ENCODE results near the gene BORCS5.
"Not testable (repeated sequence)": the region's sequence is repeated elsewhere in the genome, so short reads cannot be mapped to it uniquely, and the experiment has no call there.

The BORCS5 gene

DNA sequence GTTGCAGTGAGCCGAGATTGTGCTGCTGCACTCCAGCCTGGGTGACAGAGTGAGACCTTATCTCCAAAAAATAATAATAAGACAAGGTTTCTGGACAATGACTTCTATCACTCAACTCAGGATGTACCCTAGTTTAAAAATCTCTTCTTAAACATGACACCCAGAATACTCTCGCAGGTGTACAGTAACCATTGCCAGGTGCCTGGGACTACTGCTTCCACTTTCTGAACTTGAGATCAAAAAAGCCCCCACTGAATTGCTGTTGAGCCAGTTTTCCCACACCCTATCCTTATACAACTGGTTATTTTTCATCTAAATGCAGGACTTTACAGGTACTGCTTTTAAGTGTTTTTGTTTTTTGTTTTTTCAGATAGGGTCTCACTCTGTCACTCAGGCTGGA, 36.3 kb downstream of the BORCS5 start:
- DNase-seq (ENCODE audit: low read depth), result no peak

DNA sequence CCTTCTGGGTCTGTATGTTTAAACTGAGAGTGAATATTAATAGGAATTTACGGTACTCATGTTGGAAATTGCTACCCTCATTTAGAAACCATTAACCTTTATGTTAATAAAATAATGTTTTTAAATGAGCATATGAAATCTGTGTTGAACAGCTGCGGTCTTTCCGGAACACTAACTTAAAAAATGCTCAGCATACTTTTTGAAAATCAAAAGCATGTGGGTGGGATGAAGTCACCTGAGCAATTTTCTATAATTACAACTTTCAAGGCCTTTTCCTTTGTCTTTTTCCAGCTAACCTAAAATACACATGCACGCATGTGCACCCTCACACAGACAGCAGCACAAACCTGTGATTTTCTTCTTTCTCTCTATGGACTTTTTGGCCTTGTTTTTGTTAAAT, 39.8 kb downstream of the BORCS5 start:
- DNase-seq (ENCODE audit: low read depth), result no peak

DNA sequence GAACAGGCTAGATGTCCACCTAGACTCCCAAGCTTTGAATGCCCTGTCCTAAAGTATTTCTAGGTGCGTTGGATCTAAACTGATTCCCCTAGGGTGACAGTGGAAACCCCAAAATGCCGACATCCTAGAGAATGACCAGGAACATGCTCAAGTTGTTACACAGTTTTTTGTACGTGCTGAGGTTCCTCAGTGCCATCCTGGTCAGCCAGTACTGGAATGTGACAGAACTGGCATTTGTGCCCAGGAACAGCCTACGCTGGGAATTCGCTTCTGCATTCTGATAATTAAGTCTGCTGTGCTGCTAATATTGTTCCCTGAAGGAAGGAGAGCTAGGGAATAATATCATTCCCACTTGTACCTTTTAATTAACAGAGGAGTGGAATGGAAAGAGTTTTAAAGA, 40.3 kb downstream of the BORCS5 start:
- no peak for DNase-seq (ENCODE audit: low read depth)

DNA sequence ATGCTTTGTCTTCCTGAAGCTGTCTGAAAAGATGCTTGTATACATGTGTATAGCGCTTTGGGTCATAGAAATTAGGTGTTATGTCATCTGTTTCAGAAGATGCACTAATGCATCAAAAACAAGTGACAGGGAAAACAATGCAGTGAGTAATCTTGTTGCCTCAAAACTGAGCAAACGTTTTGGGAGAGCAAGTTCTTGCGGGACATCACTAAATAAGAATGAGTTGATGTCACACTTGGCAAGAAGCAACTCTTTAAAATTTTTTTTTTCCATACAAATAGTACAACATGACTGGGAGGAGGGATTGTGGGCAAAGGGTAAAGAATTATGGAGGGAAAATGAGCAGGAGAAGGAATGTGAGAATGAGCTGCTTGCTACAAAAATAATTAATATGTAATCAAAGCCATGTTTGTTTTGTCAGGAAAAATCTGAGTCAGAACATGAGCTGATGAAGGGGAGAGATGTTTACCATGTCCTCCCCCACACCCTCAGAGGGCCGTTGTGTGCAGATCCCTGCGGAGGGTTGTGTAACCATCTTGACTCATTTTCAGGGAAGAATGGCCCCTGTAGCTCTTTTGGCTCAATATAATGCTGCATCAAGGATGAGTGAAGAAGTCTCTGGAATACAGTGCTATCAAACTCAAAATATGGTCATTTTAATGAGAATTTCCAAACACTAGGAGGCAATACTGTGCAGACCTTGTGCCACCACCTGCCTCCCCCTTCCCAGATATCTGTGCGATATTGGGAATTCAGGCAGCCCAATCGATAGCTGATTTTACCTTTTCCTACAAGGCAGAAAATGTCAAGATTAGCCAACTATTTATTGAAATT, 41.4 kb downstream of the BORCS5 start:
- DNase-seq (ENCODE audit: low read depth), result no peak

DNA sequence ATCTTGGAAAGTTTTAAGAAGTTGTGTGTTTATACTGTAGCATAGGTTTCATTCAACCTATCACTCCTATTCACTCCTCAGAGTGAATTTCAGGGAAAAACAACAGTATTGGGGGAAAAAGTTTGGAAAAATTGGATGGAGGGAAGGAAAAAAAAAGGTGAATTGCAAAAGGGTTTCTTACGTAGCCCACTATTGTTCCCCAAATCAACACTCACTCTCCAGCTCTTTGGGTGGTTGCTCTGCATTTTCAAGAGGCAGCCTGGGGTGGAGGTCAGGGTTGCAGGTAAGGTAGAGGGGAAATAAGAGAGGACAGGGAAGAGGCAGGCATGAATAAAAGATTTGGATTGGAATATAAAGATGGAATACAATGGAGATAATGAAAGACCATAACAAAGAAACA, 42.3 kb downstream of the BORCS5 start:
- no peak for DNase-seq (ENCODE audit: low read depth)

DNA sequence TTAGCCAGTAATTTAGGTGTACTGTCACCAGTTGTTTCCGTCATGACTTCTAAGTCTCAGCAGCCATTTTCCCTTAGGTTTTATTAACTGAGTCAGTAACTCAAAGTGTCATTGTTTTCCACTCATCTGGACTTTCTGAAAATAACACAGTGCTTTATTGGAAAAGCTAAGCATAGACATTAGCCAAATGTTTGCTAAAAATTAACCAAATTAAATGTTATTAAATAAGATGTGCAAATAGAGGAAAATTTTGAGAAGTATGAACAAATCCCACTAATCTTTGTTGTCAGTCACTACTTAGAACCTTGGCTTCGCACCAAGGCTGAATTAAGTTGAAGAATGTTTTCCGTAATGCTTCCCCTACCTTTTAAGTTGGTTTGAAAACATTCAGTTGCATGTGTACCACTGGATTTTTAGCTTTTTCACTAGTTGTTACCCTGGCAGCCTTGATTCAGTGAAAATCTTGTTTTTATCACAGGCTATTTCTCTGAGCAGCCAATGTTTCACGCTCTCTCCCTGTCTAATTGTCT, 43.0 kb downstream of the BORCS5 start:
- DNase-seq (ENCODE audit: low read depth), result no peak

DNA sequence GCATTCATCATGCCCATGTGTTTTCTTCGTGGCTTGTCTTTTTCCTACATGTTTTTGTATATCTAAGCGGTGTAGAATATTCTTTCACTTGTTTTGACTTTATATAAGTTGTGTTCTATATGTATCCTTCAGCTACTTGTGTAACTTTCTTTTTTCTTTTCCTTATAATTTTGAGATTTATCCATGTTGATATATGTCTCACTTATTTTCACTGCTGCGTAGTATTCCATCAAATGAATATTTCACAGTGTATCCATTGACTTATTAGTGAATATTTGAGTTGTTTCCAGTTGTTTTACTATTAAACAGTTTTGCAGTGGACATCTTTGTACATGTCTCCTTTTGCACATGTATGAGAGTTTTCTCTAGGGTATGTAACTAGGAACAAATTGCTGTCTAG, 43.9 kb downstream of the BORCS5 start:
- no peak for DNase-seq (ENCODE audit: low read depth)

DNA sequence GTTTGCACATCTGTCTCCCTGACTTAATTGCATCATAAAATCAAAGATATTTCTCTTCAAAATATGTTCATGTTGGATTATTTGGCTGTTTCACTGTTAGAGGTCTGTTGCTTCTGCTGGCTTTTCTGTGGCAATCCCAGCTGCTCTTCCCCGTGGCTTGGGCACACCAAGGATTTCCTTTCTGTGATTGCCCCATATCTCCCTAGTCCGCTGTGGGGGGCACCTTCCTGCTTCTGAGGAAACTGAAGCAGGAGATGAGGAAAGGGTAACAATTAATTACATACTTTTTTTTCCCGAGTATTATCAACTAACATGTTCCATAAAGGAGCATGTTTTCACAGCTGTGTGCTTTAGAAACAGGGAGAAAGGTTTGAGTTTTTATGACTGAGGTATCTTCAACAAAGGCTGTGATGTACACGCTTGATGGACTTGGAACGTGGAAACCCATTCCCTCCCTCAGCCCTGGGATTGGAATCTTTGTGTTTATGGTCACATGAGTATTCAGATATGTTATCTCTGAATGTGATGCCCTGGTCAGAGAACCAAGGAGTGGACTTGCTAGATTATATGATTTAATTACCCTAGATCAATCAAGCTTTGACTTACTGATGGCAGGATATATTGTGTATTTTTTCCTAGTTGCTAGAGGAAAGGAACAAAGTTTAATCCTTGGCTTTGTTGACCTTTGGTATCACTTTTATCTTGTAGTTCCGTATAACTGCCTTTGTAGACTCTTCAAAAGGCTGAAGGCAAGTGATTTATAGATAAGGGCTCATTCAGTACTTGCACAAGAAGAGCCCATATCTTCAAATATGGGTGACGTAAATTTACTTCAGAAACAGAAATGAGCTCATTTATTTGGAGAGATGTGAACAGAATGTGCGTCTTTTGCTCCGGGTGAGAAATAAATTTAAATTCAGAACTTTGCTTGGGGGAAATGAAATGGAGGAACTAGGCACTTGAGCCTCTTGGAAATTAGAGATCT, 46.7 kb downstream of the BORCS5 start:
- DNase-seq (ENCODE audit: low read depth), result no peak

DNA sequence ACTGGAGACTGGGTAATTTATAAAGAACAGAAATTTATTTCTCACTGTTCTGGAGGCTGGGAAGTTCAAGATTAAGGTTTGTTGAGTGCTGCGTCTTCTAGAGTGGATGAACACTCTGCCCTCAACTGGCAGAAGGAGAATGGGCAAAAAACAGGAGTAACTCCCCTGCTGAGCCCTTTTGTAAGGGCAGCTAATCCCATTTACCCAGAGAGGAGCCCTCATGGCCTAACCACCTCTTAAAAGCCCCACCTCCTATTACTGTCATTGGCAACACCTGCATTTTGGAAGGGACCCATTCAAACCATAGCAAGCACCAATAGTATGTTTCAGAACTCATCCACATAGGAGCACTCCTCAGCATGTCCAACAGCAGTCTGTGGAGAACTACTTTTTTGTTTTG, 47.4 kb downstream of the BORCS5 start:
- DNase-seq (ENCODE audit: low read depth), result no peak

DNA sequence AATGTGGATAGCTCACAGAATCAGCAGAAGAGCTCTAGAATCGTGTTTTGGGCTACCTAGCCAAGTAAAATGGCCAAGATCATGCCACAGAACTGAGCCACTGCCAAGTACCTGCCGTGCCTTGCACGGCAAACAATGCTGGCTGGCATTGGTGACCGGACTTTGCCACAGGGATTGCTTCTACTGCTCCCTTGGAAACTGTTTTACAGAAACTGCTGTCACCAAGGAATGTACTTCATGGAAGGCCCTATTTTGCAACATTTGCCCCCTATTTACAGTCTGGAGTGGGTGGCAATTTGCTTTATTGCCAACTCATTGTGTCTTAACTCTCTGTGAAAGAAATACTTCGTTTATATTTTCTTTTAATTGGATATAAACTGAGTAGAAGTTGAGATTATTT, 49.0 kb downstream of the BORCS5 start:
- DNase-seq (ENCODE audit: low read depth), result no peak

DNA sequence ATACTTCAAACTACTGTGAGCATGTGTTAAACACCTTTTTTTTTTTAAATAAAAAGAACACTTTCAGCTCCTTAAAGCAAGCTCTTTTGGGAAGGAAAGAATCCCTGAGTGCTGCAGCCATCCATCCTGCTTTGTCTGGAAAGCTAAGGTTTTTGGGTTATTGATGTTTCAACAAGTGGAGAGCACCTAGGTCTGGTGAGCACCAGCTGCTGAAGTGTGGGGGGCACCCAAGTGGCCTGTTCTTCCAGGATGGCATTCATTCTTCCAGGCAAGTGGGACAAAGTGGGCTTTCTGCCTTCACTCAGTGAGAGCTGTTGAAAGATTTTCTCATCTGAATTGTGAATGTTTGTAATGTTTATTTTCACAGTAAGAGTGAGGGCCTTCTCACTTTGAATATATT, 49.9 kb downstream of the BORCS5 start:
- DNase-seq (ENCODE audit: low read depth), result no peak

DNA sequence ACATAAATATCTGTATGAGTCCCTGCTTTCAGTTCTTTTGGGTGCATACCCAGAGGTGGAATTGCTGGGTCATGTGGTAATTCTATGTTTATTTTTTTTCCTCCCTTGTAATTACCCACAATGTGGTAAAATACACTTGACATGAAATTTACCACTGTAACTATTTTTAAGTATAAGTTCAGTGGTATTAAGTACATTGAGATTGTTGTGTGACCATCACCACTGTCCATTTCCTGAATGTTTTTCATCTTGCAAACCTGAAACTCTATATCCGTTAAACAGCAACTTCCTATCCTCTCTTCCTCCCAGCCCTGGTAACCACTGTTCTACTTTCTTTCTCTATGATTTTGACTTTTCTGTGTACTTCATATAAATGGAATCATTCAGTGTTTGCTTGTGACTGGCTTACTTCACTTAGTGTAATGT, 51.4 kb downstream of the BORCS5 start:
- DNase-seq (ENCODE audit: low read depth), result no peak

DNA sequence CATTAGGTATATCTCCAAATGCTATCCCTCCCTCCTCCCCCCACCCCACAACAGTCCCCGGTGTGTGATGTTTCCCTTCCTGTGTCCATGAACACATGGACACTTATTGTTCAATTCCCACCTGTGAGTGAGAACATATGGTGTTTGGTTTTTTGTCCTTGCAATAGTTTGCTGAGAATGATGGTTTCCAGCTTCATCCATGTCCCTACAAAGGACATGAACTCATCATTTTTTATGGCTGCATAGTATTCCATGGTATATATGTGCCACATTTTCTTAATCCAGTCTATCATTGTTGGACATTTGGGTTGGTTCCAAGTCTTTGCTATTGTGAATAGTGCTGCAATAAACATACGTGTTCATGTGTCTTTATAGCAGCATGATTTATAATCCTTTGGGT, 52.5 kb downstream of the BORCS5 start:
- not testable (repeated sequence) for DNase-seq (ENCODE audit: low read depth)

DNA sequence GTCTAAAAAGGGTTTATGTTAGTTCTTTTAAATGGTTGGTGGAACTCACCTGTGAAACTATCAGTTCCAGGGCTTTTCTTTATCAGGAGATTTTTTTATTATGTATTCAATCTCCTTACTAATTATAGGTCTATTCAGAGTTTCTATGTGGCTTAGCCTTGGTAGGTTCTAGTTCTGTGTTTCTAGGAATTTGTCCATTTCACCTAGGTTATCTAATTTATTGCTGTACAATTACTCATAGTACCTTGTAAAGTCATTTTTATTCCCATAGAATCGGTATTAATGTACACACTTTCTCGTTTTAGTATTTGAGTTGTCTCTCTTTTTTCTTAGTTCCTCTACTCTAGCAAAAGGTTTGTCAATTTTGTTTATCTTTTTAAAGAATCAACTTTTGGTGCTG, 59.0 kb downstream of the BORCS5 start:
- no peak for DNase-seq (ENCODE audit: low read depth)

DNA sequence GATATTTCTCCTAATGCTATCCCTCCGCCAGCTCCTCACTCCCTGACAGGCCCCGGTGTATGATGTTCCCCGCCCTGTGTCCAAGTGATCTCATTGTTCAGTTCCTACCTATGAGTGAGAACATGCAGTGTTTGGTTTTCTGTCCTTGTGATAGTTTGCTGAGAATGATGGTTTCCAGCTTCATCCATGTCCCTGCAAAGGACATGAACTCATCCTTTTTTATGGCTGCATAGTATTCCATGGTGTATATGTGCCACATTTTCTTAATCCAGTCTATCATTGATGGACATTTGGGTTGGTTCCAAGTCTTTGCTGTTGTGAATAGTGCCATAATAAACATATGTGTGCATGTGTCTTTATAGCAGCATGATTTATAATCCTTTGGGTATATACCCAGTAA, 62.3 kb downstream of the BORCS5 start:
- DNase-seq (ENCODE audit: low read depth), result not testable (repeated sequence)

DNA sequence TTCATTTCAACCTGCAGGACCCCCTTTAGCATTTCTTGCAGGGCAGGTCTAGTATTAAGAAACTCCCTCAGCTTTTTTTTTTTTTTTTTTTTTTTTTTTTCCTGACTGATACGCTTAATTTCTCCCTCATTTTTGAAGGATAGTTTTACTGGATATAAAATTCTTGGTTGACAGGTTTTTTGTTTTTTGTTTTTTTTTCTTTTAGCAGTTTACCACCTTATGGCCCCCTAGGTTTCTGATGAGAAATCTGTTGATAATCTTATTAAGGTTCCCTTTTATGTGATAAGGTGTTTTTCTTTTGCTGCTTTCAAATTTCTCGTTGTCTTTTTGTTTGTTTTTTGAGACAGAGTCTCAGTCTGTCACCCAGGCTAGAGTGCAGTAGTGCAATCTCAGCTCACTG, 66.5 kb downstream of the BORCS5 start:
- no peak for DNase-seq (ENCODE audit: low read depth)

DNA sequence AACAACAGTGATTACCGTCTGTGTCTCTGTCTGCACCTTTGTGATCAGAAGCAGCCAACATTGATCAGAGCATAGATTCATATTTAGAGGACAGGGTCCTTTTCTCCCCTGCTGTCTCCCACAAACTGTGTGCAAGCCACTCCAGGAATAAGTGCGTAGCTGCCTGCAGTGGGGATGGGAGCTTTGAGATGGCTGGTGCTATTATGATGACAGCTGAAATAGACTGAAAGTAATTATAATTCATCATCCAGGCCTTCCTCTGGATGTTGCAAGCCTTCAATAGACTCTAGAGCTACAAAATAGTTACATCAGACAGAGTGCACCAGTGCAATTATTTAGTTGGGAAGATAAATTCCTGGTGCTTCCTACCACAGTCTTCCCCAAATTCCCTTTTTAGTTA, 68.1 kb downstream of the BORCS5 start:
- no peak for DNase-seq (ENCODE audit: low read depth)

DNA sequence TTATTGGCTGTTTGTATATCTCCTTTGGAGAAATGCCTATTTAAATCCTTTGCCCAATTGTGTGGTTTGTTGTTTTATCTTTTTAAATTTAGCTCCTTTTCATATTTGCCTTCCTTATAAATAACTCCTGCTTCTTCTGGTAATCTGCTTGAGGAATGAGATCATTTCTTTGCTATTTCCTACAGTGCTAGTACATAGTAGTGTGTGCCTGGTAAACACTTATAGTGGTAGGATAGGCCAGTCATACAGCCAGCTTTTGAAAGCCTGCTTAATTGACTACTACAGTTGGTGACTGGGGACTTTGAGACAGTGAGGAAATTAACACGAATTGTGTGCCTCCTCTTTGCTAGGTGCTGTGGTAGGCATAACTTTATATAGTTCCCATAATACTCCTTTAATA, 68.7 kb downstream of the BORCS5 start:
- DNase-seq (ENCODE audit: low read depth), result no peak

DNA sequence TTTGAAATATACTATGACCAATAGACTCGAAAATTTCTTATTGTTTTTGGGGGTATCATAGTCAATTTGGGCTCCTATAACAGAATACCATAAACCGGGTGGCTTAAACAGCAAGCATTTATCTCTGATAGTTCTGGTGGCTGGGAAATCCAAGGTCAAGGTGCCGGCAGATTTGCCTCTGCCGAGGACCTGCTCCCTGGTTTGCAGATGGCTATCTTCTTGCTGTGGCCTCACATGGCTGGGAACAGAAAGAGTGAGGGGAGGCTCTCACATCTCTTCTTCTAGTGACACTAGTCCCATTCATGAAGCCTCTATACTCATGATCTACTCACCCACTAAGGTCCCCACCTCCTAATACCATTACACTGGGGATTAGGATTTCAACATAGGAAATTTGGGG, 70.7 kb downstream of the BORCS5 start:
- DNase-seq (ENCODE audit: low read depth), result no peak

DNA sequence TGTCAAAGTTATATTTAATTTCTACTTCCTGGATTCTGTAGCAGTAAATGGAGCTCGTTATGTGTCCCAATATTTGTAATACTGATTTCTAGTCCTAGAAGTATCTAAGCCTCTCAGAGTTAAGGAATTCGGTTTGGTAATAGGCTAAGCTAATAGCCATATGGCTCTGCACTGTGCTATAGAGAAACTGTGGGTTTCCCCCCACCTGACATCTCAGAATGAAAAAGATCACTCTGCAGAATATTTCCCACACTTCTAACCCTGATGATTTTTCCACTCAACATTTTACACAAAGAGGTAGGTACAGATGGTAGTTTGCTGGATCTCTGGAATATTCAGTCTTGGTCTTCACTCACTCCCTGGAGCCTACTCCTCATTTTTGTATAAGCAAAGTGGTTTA, 71.2 kb downstream of the BORCS5 start:
- DNase-seq (ENCODE audit: low read depth), result no peak

DNA sequence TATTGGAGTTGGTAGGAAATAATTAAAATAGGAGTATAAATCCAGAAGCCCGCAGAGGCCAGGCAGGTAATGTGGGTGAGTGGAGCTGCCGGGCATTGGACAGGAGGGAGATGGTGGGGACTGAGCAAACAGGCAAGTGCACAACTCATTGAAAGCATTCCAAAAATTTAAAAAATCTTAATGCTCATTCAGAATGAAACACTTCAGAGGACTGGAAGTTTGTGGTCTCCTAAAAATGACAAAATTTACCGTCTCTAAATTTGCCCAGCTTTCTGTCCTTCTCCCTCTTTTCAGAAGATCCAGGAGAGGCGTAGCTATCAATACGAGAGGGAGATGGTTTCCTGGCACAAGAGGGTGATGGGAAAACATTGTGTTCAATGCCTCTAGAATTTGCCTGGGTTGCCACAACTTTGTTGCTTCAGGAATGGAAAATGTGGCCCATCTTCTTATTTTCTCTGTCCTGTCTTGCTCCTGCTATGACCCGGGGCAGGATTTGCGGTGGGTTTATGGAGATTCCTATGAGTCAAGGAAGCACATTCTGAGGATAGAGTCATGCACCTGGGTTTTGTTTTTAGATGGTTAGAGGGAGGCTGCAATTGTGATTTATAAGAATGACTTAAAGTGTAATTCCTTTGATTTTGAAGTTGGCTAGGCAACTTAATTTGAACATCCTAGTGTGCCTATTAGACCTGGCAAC, 72.2 kb downstream of the BORCS5 start:
- no peak for DNase-seq (ENCODE audit: low read depth)

DNA sequence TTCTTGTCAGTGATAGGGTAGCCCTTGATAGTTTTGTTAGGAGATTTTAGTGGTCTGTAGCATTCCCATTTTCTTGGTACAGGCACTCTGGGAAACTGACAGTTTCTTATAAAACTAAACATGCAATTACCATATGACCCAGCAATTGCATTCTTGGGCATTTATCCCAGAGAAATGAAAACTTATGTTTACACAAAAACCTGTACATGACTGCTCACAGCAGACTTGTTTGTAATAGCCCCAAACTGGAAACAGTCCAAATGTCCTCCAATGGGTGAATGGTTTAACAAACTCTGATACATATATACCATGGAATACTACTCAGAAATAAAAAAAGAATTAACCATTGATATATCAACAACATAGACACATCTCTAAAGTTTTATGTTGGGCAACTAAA, 75.5 kb downstream of the BORCS5 start:
- no peak for DNase-seq (ENCODE audit: low read depth)
